Neuronal stem cell (in vitro differentiated cells): ENCODE results near the gene MYO15A.

Experiments used
- DNase-seq: peaks from one replicate; pipeline ENCODE4 v3.0.0-alpha.2; 2013; ENCODE audit warnings: low spot score
- H2AFZ ChIP-seq: one replicate; pipeline ENCODE4 v1.6.1; 2013; ENCODE audit warnings: mild to moderate bottlenecking, low read length, inconsistent platforms
- H2AK5ac ChIP-seq: 2 replicates; pipeline ENCODE4 v1.6.1; 2013; ENCODE audit warnings: low read depth, mild to moderate bottlenecking, inconsistent platforms, low read length, moderate library complexity, mixed read lengths
- H2BK120ac ChIP-seq: 2 replicates; pipeline ENCODE4 v1.6.1; 2013; ENCODE audit warnings: low read depth, mild to moderate bottlenecking, inconsistent platforms, low read length, moderate library complexity, mixed read lengths
- H2BK12ac ChIP-seq: one replicate; pipeline ENCODE4 v1.6.1; 2013; ENCODE audit warnings: low read length, inconsistent platforms
- H2BK15ac ChIP-seq: 2 replicates; pipeline ENCODE4 v1.6.1; 2013; ENCODE audit warnings: mild to moderate bottlenecking, low read length, inconsistent platforms, mixed read lengths
- H2BK5ac ChIP-seq: one replicate; pipeline ENCODE4 v1.6.1; 2013; ENCODE audit warnings: inconsistent platforms, mild to moderate bottlenecking, low read length, moderate library complexity
- H3K14ac ChIP-seq: one replicate; pipeline ENCODE4 v1.6.1; 2013; ENCODE audit warnings: low read length, inconsistent platforms
- H3K18ac ChIP-seq: 2 replicates; pipeline ENCODE4 v1.6.1; 2013; ENCODE audit warnings: low read length, inconsistent platforms
- H3K23ac ChIP-seq: 2 replicates; pipeline ENCODE4 v1.6.1; 2013; ENCODE audit warnings: low read depth, mild to moderate bottlenecking, mixed read lengths, low read length, inconsistent platforms; ENCODE audit not compliant: poor library complexity
- H3K27ac ChIP-seq: replicated peaks from 3 replicates; pipeline ENCODE4 v1.5.1; 2013; ENCODE audit warnings: low read length, inconsistent platforms
- H3K27me3 ChIP-seq, 3 experiments: 2 replicates each; pipeline ENCODE4 v1.6.1; 2013; ENCODE audit warnings: low read length in 3 of 3, mild to moderate bottlenecking in 2 of 3, inconsistent platforms in 1 of 3, low read depth in 1 of 3, mixed read lengths in 1 of 3, moderate library complexity in 1 of 3; ENCODE audit not compliant: control insufficient read depth in 3 of 3, insufficient read depth in 3 of 3
- H3K36me3 ChIP-seq, 2 donors: replicated peaks in 1 of 2; 2 replicates each; pipeline ENCODE4 v1.6.1; 2013; ENCODE audit warnings: low read length in 2 of 2; ENCODE audit not compliant: control insufficient read depth in 2 of 2, insufficient read depth in 2 of 2
- H3K4ac ChIP-seq: 2 replicates; pipeline ENCODE4 v1.6.1; 2013; ENCODE audit warnings: inconsistent platforms, mild to moderate bottlenecking, low read length, moderate library complexity
- H3K4me1 ChIP-seq, 2 donors: 1 replicate in 1 of 2; 2 replicates in 1 of 2; pipeline ENCODE4 v1.6.1; 2013; ENCODE audit warnings: low read length in 2 of 2, low read depth in 1 of 2; ENCODE audit not compliant: control insufficient read depth in 2 of 2, insufficient read depth in 1 of 2
- H3K4me2 ChIP-seq: one replicate; pipeline ENCODE4 v1.6.1; 2013; ENCODE audit warnings: mild to moderate bottlenecking, low read length, inconsistent platforms; ENCODE audit not compliant: insufficient read depth, poor library complexity, severe bottlenecking
- H3K4me3 ChIP-seq, 2 donors: 2 replicates each; pipeline ENCODE4 v1.5.1; 2013; ENCODE audit warnings: low read length in 2 of 2, mild to moderate bottlenecking in 2 of 2, inconsistent platforms in 1 of 2, moderate library complexity in 1 of 2
- H3K79me1 ChIP-seq: one replicate; pipeline ENCODE4 v1.6.1; 2013; ENCODE audit warnings: low read depth, mild to moderate bottlenecking, inconsistent platforms, low read length, moderate library complexity
- H3K9ac ChIP-seq: one replicate; pipeline ENCODE4 v1.6.1; 2013; ENCODE audit warnings: mild to moderate bottlenecking, low read depth, low read length, inconsistent platforms; ENCODE audit not compliant: poor library complexity
- H3K9me3 ChIP-seq, 2 donors: replicated peaks in 1 of 2; 2 replicates each; pipeline versions ENCODE3 to v1.6.1; 2013; ENCODE audit warnings: low read length in 2 of 2, mild to moderate bottlenecking in 2 of 2, inconsistent platforms in 1 of 2, low read depth in 1 of 2, mixed read lengths in 1 of 2, moderate library complexity in 1 of 2; ENCODE audit not compliant: control insufficient read depth in 2 of 2, insufficient read depth in 1 of 2
- H4K8ac ChIP-seq: one replicate; pipeline ENCODE4 v1.6.1; 2013; ENCODE audit warnings: low read depth, mild to moderate bottlenecking, inconsistent platforms, low read length, moderate library complexity
- H4K91ac ChIP-seq: one replicate; pipeline ENCODE4 v1.6.1; 2013; ENCODE audit warnings: low read length, low read depth, mild to moderate bottlenecking, inconsistent platforms; ENCODE audit not compliant: poor library complexity
- WGBS, 2 donors: extraction: QIAGEN DNeasy Blood & Tissue Kit; methylation state at CpG; one replicate each; pipeline ENCODE4 v1.1.7; 2013; ENCODE audit warnings: missing lambda C conversion rate in 2 of 2, mixed read lengths in 1 of 2; ENCODE audit not compliant: insufficient read length in 2 of 2, insufficient replicate concordance in 1 of 2; ENCODE audit errors: extremely low coverage in 2 of 2; 5-methylcytosine and 5-hydroxymethylcytosine counted together

Gene MYO15A

DNA sequence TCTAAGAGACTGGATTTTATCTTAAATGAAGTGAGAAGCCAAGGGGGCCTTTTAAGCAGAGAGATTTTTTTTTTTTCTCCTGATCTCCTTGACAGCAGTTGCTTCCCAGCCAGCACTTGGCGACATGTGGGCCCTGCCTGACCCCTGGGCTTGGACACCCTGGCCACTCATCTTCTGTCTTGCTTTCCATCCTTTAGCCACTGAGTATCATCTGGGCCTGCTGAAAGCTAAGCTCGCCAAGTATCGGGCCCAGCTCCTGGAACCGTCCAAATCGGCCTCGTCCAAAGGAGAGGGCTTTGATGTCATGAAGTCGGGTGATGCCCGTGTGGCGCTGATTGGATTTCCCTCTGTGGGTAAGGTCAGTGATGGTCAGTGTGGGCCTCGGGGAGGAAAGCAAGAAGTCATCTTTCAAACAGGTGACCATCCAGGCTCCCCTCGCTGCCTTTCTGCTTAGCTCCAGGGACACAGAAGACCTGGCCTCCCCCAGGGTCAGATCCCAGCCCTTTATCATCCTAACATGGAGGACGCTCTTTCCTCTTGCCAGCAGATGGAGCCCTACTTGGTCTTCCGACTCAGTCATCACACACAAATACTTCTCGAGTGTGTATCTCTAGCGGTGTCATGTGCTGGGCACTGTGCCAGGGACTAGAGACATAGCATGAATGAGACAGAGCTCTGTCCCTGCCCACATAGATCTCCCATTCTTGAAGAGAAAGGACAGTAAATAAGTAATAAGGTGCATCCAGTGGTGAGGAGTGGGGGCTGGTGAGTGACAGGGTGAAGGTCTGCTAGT lies 14.7 kb upstream of the MYO15A start:
- no peak overlapping the region for H2AFZ ChIP-seq
- H2BK5ac ChIP-seq: no peak overlapping the region
- no peak overlapping the region for H2AK5ac ChIP-seq
- no peak overlapping the region for H3K23ac ChIP-seq
- H3K4me2 ChIP-seq: no peak overlapping the region
- no peaks in the 10 kb centered on the region for H3K27me3 ChIP-seq
- no CpG with 5 or more reads among the region's 15 CpGs for WGBS, 2 donors
- no peak overlapping the region for H4K8ac ChIP-seq
- no peaks in the 10 kb centered on the region for H3K9me3 ChIP-seq
- H3K27ac ChIP-seq: no peak overlapping the region
- H3K4me1 ChIP-seq: peaks cover 0 to under 1% of the 10 kb centered on the region in 2 donors
- no peak overlapping the region for H3K4ac ChIP-seq
- H3K14ac ChIP-seq: no peak overlapping the region
- H2BK120ac ChIP-seq: no peak overlapping the region
- peaks cover 29 to 71% of the 10 kb centered on the region in 2 donors for H3K36me3 ChIP-seq
- no peak overlapping the region for H3K18ac ChIP-seq
- H3K4me3 ChIP-seq: no peak overlapping the region
- no peak overlapping the region for H2BK12ac ChIP-seq
- H3K79me1 ChIP-seq: peaks cover 4% of the 10 kb centered on the region
- no peak overlapping the region for H3K9ac ChIP-seq
- no peak for DNase-seq
- no peak overlapping the region for H4K91ac ChIP-seq
- no peak overlapping the region for H2BK15ac ChIP-seq

- no peak for DNase-seq
- H3K14ac ChIP-seq: no peak overlapping the region
- no peak overlapping the region for H2BK120ac ChIP-seq
- H3K27ac ChIP-seq: no peak overlapping the region
- no peak overlapping the region for H2BK15ac ChIP-seq
- H3K18ac ChIP-seq: no peak overlapping the region
- no CpG with 5 or more reads among the region's 10 CpGs for WGBS, 2 donors
- H3K79me1 ChIP-seq: peaks cover 4% of the 10 kb centered on the region
- H3K4me3 ChIP-seq: no peak overlapping the region
- H2AK5ac ChIP-seq: no peak overlapping the region
- no peak overlapping the region for H4K91ac ChIP-seq
- no peaks in the 10 kb centered on the region for H3K9me3 ChIP-seq
- H3K36me3 ChIP-seq: peaks cover 35 to 77% of the 10 kb centered on the region in 2 donors
- H3K4me2 ChIP-seq: no peak overlapping the region
- no peak overlapping the region for H4K8ac ChIP-seq
- no peaks in the 10 kb centered on the region for H3K27me3 ChIP-seq
- H3K4me1 ChIP-seq: no peaks in the 10 kb centered on the region
- H2AFZ ChIP-seq: no peak overlapping the region
- no peak overlapping the region for H2BK12ac ChIP-seq
- no peak overlapping the region for H3K23ac ChIP-seq
- no peak overlapping the region for H3K9ac ChIP-seq
- H2BK5ac ChIP-seq: no peak overlapping the region
- H3K4ac ChIP-seq: no peak overlapping the region
These were observed 14.1 kb upstream of the MYO15A start for GRCh38 chr17:18094409-18094807.

GRCh38 chr17:18099516-18099915 lies 9.0 kb upstream of the MYO15A start:
- no peak for DNase-seq
- Histone ChIP-seq H2BK12ac (no peak overlapping the region), H3K9ac (no peak overlapping the region), H3K23ac (peak overlapping the region; percentile 34), H3K9me3 (no peaks in the 10 kb centered on the region), H2BK120ac (no peak overlapping the region), H4K8ac (no peak overlapping the region), H3K4me1 (no peaks in the 10 kb centered on the region), H3K36me3 (peaks cover 50 to 82% of the 10 kb centered on the region in 2 donors), H2BK15ac (no peak overlapping the region), H2BK5ac (no peak overlapping the region), H4K91ac (no peak overlapping the region), H3K4ac (no peak overlapping the region), H2AFZ (no peak overlapping the region), H3K27ac (no peak overlapping the region), H3K4me2 (no peak overlapping the region), H3K4me3 (no peak overlapping the region), H3K18ac (no peak overlapping the region), H2AK5ac (no peak overlapping the region), H3K27me3 (no peaks in the 10 kb centered on the region), H3K14ac (no peak overlapping the region), H3K79me1 (peaks cover 1% of the 10 kb centered on the region)
- WGBS, 2 donors: no CpG with 5 or more reads among the region's 14 CpGs

DNA sequence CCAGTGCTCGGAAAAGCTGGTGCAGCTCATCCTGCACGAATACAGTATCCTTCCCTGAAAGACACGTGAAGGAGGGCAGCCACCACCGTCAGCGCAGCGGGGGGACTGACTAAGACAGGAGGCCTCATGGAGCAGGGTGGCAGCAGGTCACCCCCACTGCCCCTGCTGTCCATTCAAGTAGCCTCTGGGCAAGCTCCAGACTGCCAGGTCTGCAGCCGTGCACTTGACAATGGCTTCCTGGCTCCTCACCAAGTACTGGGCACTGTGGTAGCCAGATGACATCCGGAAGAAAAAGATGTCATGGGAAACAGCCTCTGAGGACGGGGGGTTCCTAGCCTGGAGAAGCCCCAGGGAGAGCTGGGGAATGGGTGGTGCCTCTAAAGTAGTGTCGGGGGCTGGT lies 7.9 kb upstream of the MYO15A start:
- Histone ChIP-seq H3K18ac (no peak overlapping the region), H2BK120ac (no peak overlapping the region), H4K91ac (no peak overlapping the region), H3K79me1 (peaks cover 3% of the 10 kb centered on the region), H3K27ac (no peak overlapping the region), H3K9me3 (no peaks in the 10 kb centered on the region), H2AFZ (no peak overlapping the region), H3K14ac (no peak overlapping the region), H3K4me3 (no peak overlapping the region), H2BK15ac (no peak overlapping the region), H2BK12ac (no peak overlapping the region), H4K8ac (no peak overlapping the region), H3K23ac (peak overlapping the region; percentile 76), H2AK5ac (no peak overlapping the region), H3K27me3 (no peaks in the 10 kb centered on the region), H3K4me2 (no peak overlapping the region), H3K4ac (no peak overlapping the region), H3K4me1 (no peaks in the 10 kb centered on the region), H2BK5ac (peak overlapping the region; percentile 70), H3K36me3 (peaks cover 53 to 84% of the 10 kb centered on the region in 2 donors), H3K9ac (no peak overlapping the region)
- DNase-seq: no peak
- WGBS, 2 donors: no CpG with 5 or more reads among the region's 10 CpGs
